Stimulated activated CD4-positive, alpha-beta T cell treated with anti-CD3 and anti-CD28 coated beads, Interleukin-12 subunit alpha, Interleukin-12 subunit beta, amount 100 ng/mL, for 24 hours (primary cell): ENCODE results near the gene SND1.

Experiments
- DNase-seq, 2 experiments: peaks; one replicate each; pipeline ENCODE4 v3.0.0-alpha.2; 2020; ENCODE audit warnings: low read depth in 2 of 2

Gene SND1

GRCh38 chr7:128114806-128115205 is 462.8 kb downstream of the SND1 start:
- no peak for DNase-seq

GRCh38 chr7:128115336-128115820 is 463.4 kb downstream of the SND1 start:
- DNase-seq = no peak

- no peak for DNase-seq
Observed at GRCh38 chr7:128115821-128116723, 464.1 kb downstream of the SND1 start.

GRCh38 chr7:128116740-128117139 is 464.7 kb downstream of the SND1 start:
- no peak for DNase-seq

GRCh38 chr7:128117691-128118090 is 465.7 kb downstream of the SND1 start:
- no peak for DNase-seq

GRCh38 chr7:128119036-128119435 is 467.0 kb downstream of the SND1 start:
- no peak for DNase-seq

GRCh38 chr7:128120116-128120515 is 468.1 kb downstream of the SND1 start:
- no peak for DNase-seq

- no peak for DNase-seq
Observed at GRCh38 chr7:128120976-128121490, 469.0 kb downstream of the SND1 start.

GRCh38 chr7:128121711-128122530 is 469.9 kb downstream of the SND1 start:
- no peak for DNase-seq

GRCh38 chr7:128122576-128123290 is 470.7 kb downstream of the SND1 start:
- no peak for DNase-seq

- no peak for DNase-seq
Observed at GRCh38 chr7:128123291-128124037, 471.5 kb downstream of the SND1 start.

- no peak for DNase-seq
Observed at GRCh38 chr7:128124786-128125185, 472.8 kb downstream of the SND1 start.

- DNase-seq = no peak
Observed at GRCh38 chr7:128125816-128126215, 473.8 kb downstream of the SND1 start.

- no peak for DNase-seq
Observed at GRCh38 chr7:128128401-128128800, 476.4 kb downstream of the SND1 start.

- no peak for DNase-seq
Observed at GRCh38 chr7:128129224-128129864, 477.4 kb downstream of the SND1 start.

- no peak for DNase-seq
Observed at GRCh38 chr7:128131115-128131514, 479.1 kb downstream of the SND1 start.

- DNase-seq = no peak
Observed at GRCh38 chr7:128131731-128132130, 479.7 kb downstream of the SND1 start.

GRCh38 chr7:128132426-128133069 is 480.6 kb downstream of the SND1 start:
- no peak for DNase-seq

- DNase-seq = no peak
Observed at GRCh38 chr7:128135159-128135514, 483.1 kb downstream of the SND1 start.
